ENCODE data around the gene PCED1B. TPM values are rescaled to one million over a fixed set of nuclear protein-coding genes. Genes with fewer than 3 reads are reported as not detected.

The PCED1B gene
- total RNA-seq, 1 donor from 2014 or later = 65.4 TPM

- ChIA-PET CTCF (no interaction called here), POLR2A (no interaction called here)
- intact Hi-C loops (cut with micrococcal nuclease) = no loop called here
- no peak for DNase-seq
- H3K9me3 Mint-ChIP-seq = peaks cover 3% of the 10 kb centered on the region
- H3K4me1 Mint-ChIP-seq = peaks cover 28% of the 10 kb centered on the region
- TF ChIP-seq CTCF (IDR thresholded peaks at IDR 0.05) = no peak
- no peaks in the 10 kb centered on the region for H3K27me3 Mint-ChIP-seq
- H3K36me3 Mint-ChIP-seq (ENCODE audit: low read depth) = no peaks in the 10 kb centered on the region
- ATAC-seq (ENCODE audit: low read depth) = no peak
- no peak overlapping the region for H3K27ac Mint-ChIP-seq
- no peak overlapping the region for H3K4me3 Mint-ChIP-seq
These were observed 186.0 kb downstream of the PCED1B start for GRCh38 chr12:47265391-47265790.

DNA sequence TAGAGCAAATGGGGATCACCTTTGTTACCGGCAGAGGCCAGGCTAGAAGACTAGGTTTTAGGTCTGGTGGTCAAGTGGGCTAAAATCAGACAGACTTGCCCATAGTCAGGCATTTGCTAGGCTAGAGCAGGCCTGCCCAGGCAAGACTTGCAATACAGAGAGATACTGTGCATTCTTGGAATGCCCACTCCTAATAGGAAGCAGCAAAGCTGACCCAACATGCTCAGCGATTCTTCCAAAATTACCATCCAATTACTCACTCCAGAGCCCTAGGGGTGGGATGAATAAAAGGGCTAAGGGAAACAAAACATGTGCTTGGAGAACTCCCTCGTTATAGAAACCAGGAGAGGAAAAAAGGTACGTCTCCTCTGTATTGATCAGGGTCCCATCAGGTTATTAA is 188.2 kb downstream of the PCED1B start:
- DNase-seq = no peak
- peaks cover 3% of the 10 kb centered on the region for H3K9me3 Mint-ChIP-seq
- intact Hi-C loops (cut with micrococcal nuclease) = no loop called here
- CTCF ChIA-PET = interaction anchor here (1.5 kb wide), 1 partner anchor 130 kb away, joined by 7 read pairs; no protein-coding TSS in a partner anchor
- no peak for TF ChIP-seq CTCF (IDR thresholded peaks at IDR 0.05)
- no peaks in the 10 kb centered on the region for H3K27me3 Mint-ChIP-seq
- peaks cover 48% of the 10 kb centered on the region for H3K4me1 Mint-ChIP-seq
- POLR2A ChIA-PET = interaction anchor here (0.6 to 2.8 kb wide), 4 partner anchors 9 to 188 kb away, joined by 3 to 12 read pairs (median 8); partner anchors contain the start of genes AMIGO2 and PCED1B
- no peaks in the 10 kb centered on the region for H3K36me3 Mint-ChIP-seq (ENCODE audit: low read depth)
- ATAC-seq (ENCODE audit: low read depth) = no peak
- H3K4me3 Mint-ChIP-seq = no peak overlapping the region
- H3K27ac Mint-ChIP-seq = no peak overlapping the region

GRCh38 chr12:47268501-47269454 is 189.4 kb downstream of the PCED1B start:
- POLR2A ChIA-PET = interaction anchor here (0.6 to 2.8 kb wide), 6 partner anchors 8 to 189 kb away, joined by 3 to 12 read pairs (median 7); partner anchors contain the start of genes AMIGO2 and PCED1B
- H3K36me3 Mint-ChIP-seq (ENCODE audit: low read depth) = no peaks in the 10 kb centered on the region

GRCh38 chr12:47269916-47270315 is 190.5 kb downstream of the PCED1B start:
- ChIA-PET POLR2A (interaction anchor here (0.5 to 1.7 kb wide), 3 partner anchors 37 to 66 kb away, joined by 4 to 5 read pairs (median 4); no protein-coding TSS in a partner anchor), CTCF (interaction anchor here (0.8 to 1.2 kb wide), 2 partner anchors 28 to 54 kb away, joined by 3 read pairs; no protein-coding TSS in a partner anchor)
- H3K27me3 Mint-ChIP-seq = no peaks in the 10 kb centered on the region
- peak overlapping the region; percentile 62 for H3K4me3 Mint-ChIP-seq
- DNase-seq (no peak), ATAC-seq (ENCODE audit: low read depth) (no peak)
- peak overlapping the region; percentile 96 for H3K27ac Mint-ChIP-seq
- H3K4me1 Mint-ChIP-seq = peaks cover 68% of the 10 kb centered on the region
- intact Hi-C loops (cut with micrococcal nuclease) = loop anchor here (1.0 to 2.0 kb wide), 2 partner anchors 53 to 123 kb away; no protein-coding TSS in a partner anchor
- peaks cover 3% of the 10 kb centered on the region for H3K9me3 Mint-ChIP-seq
- TF ChIP-seq CTCF (IDR thresholded peaks at IDR 0.05) = no peak
- no peaks in the 10 kb centered on the region for H3K36me3 Mint-ChIP-seq (ENCODE audit: low read depth)

More at GRCh38 chr12:47268501-47269454, 189.4 kb downstream of the PCED1B start:
- CTCF ChIA-PET = interaction anchor here (0.9 to 1.5 kb wide), 4 partner anchors 18 to 129 kb away, joined by 3 to 7 read pairs (median 4); no protein-coding TSS in a partner anchor
- DNase-seq = no peak
- Mint-ChIP-seq H3K9me3 (peaks cover 3% of the 10 kb centered on the region), H3K4me3 (peak overlapping the region; percentile 62), H3K27me3 (no peaks in the 10 kb centered on the region), H3K27ac (peak overlapping the region; percentile 96), H3K4me1 (peaks cover 59% of the 10 kb centered on the region)
- intact Hi-C loops (cut with micrococcal nuclease) = loop anchor here (1.0 to 2.0 kb wide), 3 partner anchors 52 to 125 kb away; no protein-coding TSS in a partner anchor
- no peak for TF ChIP-seq CTCF (IDR thresholded peaks at IDR 0.05)
- peak; percentile 73 for ATAC-seq (ENCODE audit: low read depth)

All from activated B cell treated with CpG ODN at 0.5 μM for 24 hours (primary cell).